Measurements from ENCODE around the gene IARS2.

GRCh38 chr1:220089650-220090556, 4.0 kb upstream of the IARS2 start, which contains the start of gene BPNT1:
- peak in 2 of 5 experiments; percentile 22 to 33 for TF ChIP-seq CTCF (IDR thresholded peaks at IDR 0.05)
- TF ChIP-seq POLR2A (IDR thresholded peaks at IDR 0.05): peak; percentile 57 to 77
- peak; percentile 82 for TF ChIP-seq EP300 (IDR thresholded peaks at IDR 0.05)
